ENCODE results near the gene CFL2.
"Not testable (repeated sequence)": the region's sequence is repeated elsewhere in the genome, so short reads cannot be mapped to it uniquely, and the experiment has no call there.

The CFL2 gene

GRCh38 chr14:34714320-34715126, at the start of gene CFL2:
Gene CFL2 (minus strand): TSS chr14:34714593. CDS start chr14:34714540, 53 bp downstream.
- TF ChIP-seq GATA1 (IDR thresholded peaks at IDR 0.05; ENCODE audit: low read depth, low read length) (no peak), POLR2A (IDR thresholded peaks at IDR 0.05; ENCODE audit: low read length) (peak; percentile 40)
- peak; percentile 81 to 87 for DNase-seq

- TF ChIP-seq POLR2A (IDR thresholded peaks at IDR 0.05; ENCODE audit: low read length) (no peak), GATA1 (IDR thresholded peaks at IDR 0.05; ENCODE audit: low read depth, low read length) (no peak)
- no peak for DNase-seq
Measured at GRCh38 chr14:34755215-34755614, 40.8 kb upstream of the CFL2 start.

- TF ChIP-seq GATA1 (IDR thresholded peaks at IDR 0.05; ENCODE audit: low read depth, low read length), result no peak
- no peak for TF ChIP-seq POLR2A (IDR thresholded peaks at IDR 0.05; ENCODE audit: low read length)
- no peak for DNase-seq
Measured at GRCh38 chr14:34754687-34755086, 40.3 kb upstream of the CFL2 start.

GRCh38 chr14:34750670-34751069, 36.3 kb upstream of the CFL2 start:
- no peak for DNase-seq
- TF ChIP-seq POLR2A (IDR thresholded peaks at IDR 0.05; ENCODE audit: low read length), result no peak
- TF ChIP-seq GATA1 (IDR thresholded peaks at IDR 0.05; ENCODE audit: low read depth, low read length), result no peak

- no peak for DNase-seq
- TF ChIP-seq POLR2A (IDR thresholded peaks at IDR 0.05; ENCODE audit: low read length), result no peak
- TF ChIP-seq GATA1 (IDR thresholded peaks at IDR 0.05; ENCODE audit: low read depth, low read length), result no peak
Measured at GRCh38 chr14:34750233-34750632, 35.8 kb upstream of the CFL2 start.

- TF ChIP-seq POLR2A (IDR thresholded peaks at IDR 0.05; ENCODE audit: low read length) (no peak), GATA1 (IDR thresholded peaks at IDR 0.05; ENCODE audit: low read depth, low read length) (no peak)
- DNase-seq, result no peak
Measured at GRCh38 chr14:34749408-34749807, 35.0 kb upstream of the CFL2 start.

GRCh38 chr14:34742270-34743115, 28.1 kb upstream of the CFL2 start:
- no peak for TF ChIP-seq GATA1 (IDR thresholded peaks at IDR 0.05; ENCODE audit: low read depth, low read length)
- TF ChIP-seq POLR2A (IDR thresholded peaks at IDR 0.05; ENCODE audit: low read length), result no peak
- no peak for DNase-seq

- no peak for DNase-seq
- no peak for TF ChIP-seq GATA1 (IDR thresholded peaks at IDR 0.05; ENCODE audit: low read depth, low read length)
- no peak for TF ChIP-seq POLR2A (IDR thresholded peaks at IDR 0.05; ENCODE audit: low read length)
Measured at GRCh38 chr14:34741840-34742239, 27.4 kb upstream of the CFL2 start.

GRCh38 chr14:34740139-34740538, 25.7 kb upstream of the CFL2 start:
- not testable (repeated sequence) for DNase-seq

GRCh38 chr14:34737079-34737478, 22.7 kb upstream of the CFL2 start:
- not testable (repeated sequence) for DNase-seq

GRCh38 chr14:34733245-34733644, 18.9 kb upstream of the CFL2 start:
- no peak for DNase-seq
- TF ChIP-seq GATA1 (IDR thresholded peaks at IDR 0.05; ENCODE audit: low read depth, low read length) (no peak), POLR2A (IDR thresholded peaks at IDR 0.05; ENCODE audit: low read length) (no peak)

GRCh38 chr14:34732802-34733201, 18.4 kb upstream of the CFL2 start:
- DNase-seq, result no peak
- TF ChIP-seq POLR2A (IDR thresholded peaks at IDR 0.05; ENCODE audit: low read length) (no peak), GATA1 (IDR thresholded peaks at IDR 0.05; ENCODE audit: low read depth, low read length) (no peak)

GRCh38 chr14:34723867-34724266, 9.5 kb upstream of the CFL2 start:
- TF ChIP-seq POLR2A (IDR thresholded peaks at IDR 0.05; ENCODE audit: low read length) (no peak), GATA1 (IDR thresholded peaks at IDR 0.05; ENCODE audit: low read depth, low read length) (no peak)
- no peak for DNase-seq

- TF ChIP-seq GATA1 (IDR thresholded peaks at IDR 0.05; ENCODE audit: low read depth, low read length), result no peak
- no peak for TF ChIP-seq POLR2A (IDR thresholded peaks at IDR 0.05; ENCODE audit: low read length)
- peak; percentile 56 to 74 for DNase-seq
Measured at GRCh38 chr14:34722723-34723545, 8.5 kb upstream of the CFL2 start.

Measured in erythroblast (primary cell).